Right lobe of liver (tissue), 4 donors: ENCODE data around the gene ESRP2.

Experiments
- CTCF ChIP-seq, 4 donors: fragments of 200-600 bp in 3 of 4; fragments of 450-650 bp in 1 of 4; IDR thresholded peaks; one replicate each; pipeline versions ENCODE4 v1.5.1 to v1.8.0; 2016 to 2022; ENCODE audit warnings: antibody characterized with exemption in 4 of 4, mild to moderate bottlenecking in 2 of 4
- POLR2A ChIP-seq: fragments of 450-650 bp; IDR thresholded peaks from one replicate; pipeline ENCODE4 v1.6.1; 2017; ENCODE audit warnings: antibody characterized with exemption, mild to moderate bottlenecking
- donor health status: DM: no; HTN: no; CAD: no.
- donor health status: DM: no; HTN: no; CAD: no.
- donor health status: DM: no; HTN: yes; CAD: no.

- no peak for TF ChIP-seq CTCF (IDR thresholded peaks at IDR 0.05)
- peak; percentile 34 for TF ChIP-seq POLR2A
Observed at GRCh38 chr16:68265078-68265920, 29.4 kb upstream of the ESRP2 start.
